OCI-LY3 (cell line): Measurements from ENCODE around the gene SPATA32.

Experiments used
- H2AFZ ChIP-seq: fragments of 200-600, 300-600 bp; shearing (Covaris generic); 2 replicates; pipeline ENCODE4 v1.6.0; 2014; ENCODE audit warnings: antibody characterized with exemption, low read depth, low read length
- H3K27ac ChIP-seq: fragments of 200-600, 300-600 bp; sonication (generic); 2 replicates; pipeline ENCODE4 v1.5.1; 2014; ENCODE audit warnings: mild to moderate bottlenecking, low read length, moderate library complexity, mixed read lengths
- H3K27me3 ChIP-seq: fragments of 200-600, 300-600 bp; sonication (generic); 2 replicates; pipeline ENCODE4 v1.6.1; 2014; ENCODE audit warnings: low read depth, low read length, mixed read lengths
- H3K36me3 ChIP-seq: fragments of 200-600, 300-600 bp; sonication (generic); replicated peaks from 2 replicates; pipeline ENCODE3; 2014; ENCODE audit warnings: low read depth, low read length, mixed read lengths
- H3K4me1 ChIP-seq: fragments of 300-600, 200-600 bp; sonication (generic); 2 replicates; pipeline ENCODE4 v1.6.1; 2014; ENCODE audit warnings: low read length, mixed read lengths
- H3K4me2 ChIP-seq: fragments of 200-600, 300-600 bp; sonication (generic); 2 replicates; pipeline ENCODE4 v1.6.1; 2014; ENCODE audit warnings: low read length, mixed read lengths
- H3K4me3 ChIP-seq: fragments of 300-600, 200-600 bp; sonication (generic); 2 replicates; pipeline ENCODE4 v1.5.1; 2014; ENCODE audit warnings: antibody characterized with exemption, mild to moderate bottlenecking, low read length, moderate library complexity
- H3K79me2 ChIP-seq: fragments of 300-600, 200-600 bp; shearing (Covaris generic); 2 replicates; pipeline ENCODE4 v1.6.1; 2014; ENCODE audit warnings: mild to moderate bottlenecking, low read length, mixed read lengths
- H3K9ac ChIP-seq: fragments of 300-600, 200-600 bp; shearing (Covaris generic); 2 replicates; pipeline ENCODE4 v1.6.0; 2014; ENCODE audit warnings: mild to moderate bottlenecking, low read length, moderate library complexity
- H3K9me3 ChIP-seq: fragments of 200-600, 300-600 bp; shearing (Covaris generic); 2 replicates; pipeline ENCODE4 v1.6.1; 2014; ENCODE audit warnings: low read length, mixed read lengths; ENCODE audit not compliant: insufficient read depth
- H4K20me1 ChIP-seq: fragments of 200-600, 300-600 bp; sonication (generic); 2 replicates; pipeline ENCODE4 v1.6.1; 2016; ENCODE audit warnings: low read length, mixed read lengths; ENCODE audit not compliant: insufficient read depth
- CTCF ChIP-seq: fragments of 200-600, 300-600 bp; sonication (generic); IDR thresholded peaks from 2 replicates; pipeline ENCODE4 v1.5.1; 2014; ENCODE audit warnings: antibody characterized with exemption, low read length, low read depth
- EZH2phosphoT487 ChIP-seq: fragments of 200-600 bp; shearing (Covaris generic); IDR thresholded peaks from 2 replicates; pipeline ENCODE4 v1.6.1; 2018; ENCODE audit warnings: antibody characterized with exemption, mixed run types, low read depth

SPATA32 gene

GRCh38 chr17:45246338-45246737 is 15.6 kb downstream of the SPATA32 start:
- H3K79me2 ChIP-seq: peaks cover 7% of the 10 kb centered on the region; the same call in 1 of the 2 replicates
- no peak overlapping the region for H2AFZ ChIP-seq
- peak overlapping the region; percentile 92; the same call in 1 of the 2 replicates for H3K4me2 ChIP-seq
- no peak for TF ChIP-seq EZH2phosphoT487
- no peak for TF ChIP-seq CTCF
- H3K27ac ChIP-seq: no peak overlapping the region
- no peak overlapping the region for H3K4me3 ChIP-seq
- peaks cover 7% of the 10 kb centered on the region for H3K36me3 ChIP-seq
- H3K9me3 ChIP-seq: no peaks in the 10 kb centered on the region
- H3K9ac ChIP-seq: no peak overlapping the region
- H4K20me1 ChIP-seq: no peaks in the 10 kb centered on the region
- H3K27me3 ChIP-seq: no peaks in the 10 kb centered on the region
- peaks cover 15% of the 10 kb centered on the region; the same call in 1 of the 2 replicates for H3K4me1 ChIP-seq

- no peak overlapping the region for H3K4me2 ChIP-seq
- H3K4me1 ChIP-seq: peaks cover 15% of the 10 kb centered on the region; the same call in 1 of the 2 replicates
These were observed 16.9 kb downstream of the SPATA32 start for GRCh38 chr17:45244725-45245656.

GRCh38 chr17:45243750-45244149 is 18.1 kb downstream of the SPATA32 start:
- peaks cover 4% of the 10 kb centered on the region; the same call in 1 of the 2 replicates for H3K79me2 ChIP-seq
- peaks cover 12% of the 10 kb centered on the region; the same call in 1 of the 2 replicates for H3K4me1 ChIP-seq
- H3K36me3 ChIP-seq: peaks cover 7% of the 10 kb centered on the region
- no peaks in the 10 kb centered on the region for H4K20me1 ChIP-seq
- no peak overlapping the region for H3K4me2 ChIP-seq
- no peak overlapping the region for H3K4me3 ChIP-seq
- no peak overlapping the region for H2AFZ ChIP-seq
- H3K9ac ChIP-seq: no peak overlapping the region
- no peaks in the 10 kb centered on the region for H3K9me3 ChIP-seq
- no peaks in the 10 kb centered on the region for H3K27me3 ChIP-seq
- no peak overlapping the region for H3K27ac ChIP-seq
- TF ChIP-seq CTCF: no peak
- TF ChIP-seq EZH2phosphoT487: no peak

More at GRCh38 chr17:45244725-45245656, 16.9 kb downstream of the SPATA32 start:
- Histone ChIP-seq H3K27ac (no peak overlapping the region), H3K4me3 (no peak overlapping the region), H3K27me3 (no peaks in the 10 kb centered on the region), H3K9me3 (no peaks in the 10 kb centered on the region), H3K36me3 (peaks cover 7% of the 10 kb centered on the region), H2AFZ (no peak overlapping the region), H3K79me2 (peaks cover 7% of the 10 kb centered on the region; the same call in 1 of the 2 replicates), H4K20me1 (no peaks in the 10 kb centered on the region), H3K9ac (no peak overlapping the region)
- TF ChIP-seq CTCF (no peak), EZH2phosphoT487 (no peak)

GRCh38 chr17:45242029-45242414 is 19.9 kb downstream of the SPATA32 start:
- TF ChIP-seq CTCF (no peak), EZH2phosphoT487 (no peak)
- H4K20me1 ChIP-seq: no peaks in the 10 kb centered on the region
- no peak overlapping the region for H3K4me3 ChIP-seq
- H3K27ac ChIP-seq: no peak overlapping the region
- H2AFZ ChIP-seq: no peak overlapping the region
- H3K79me2 ChIP-seq: no peaks in the 10 kb centered on the region
- no peak overlapping the region for H3K4me2 ChIP-seq
- H3K9ac ChIP-seq: no peak overlapping the region
- no peaks in the 10 kb centered on the region for H3K27me3 ChIP-seq
- no peaks in the 10 kb centered on the region for H3K9me3 ChIP-seq
- peaks cover 17% of the 10 kb centered on the region for H3K36me3 ChIP-seq
- peaks cover 7% of the 10 kb centered on the region; the same call in 1 of the 2 replicates for H3K4me1 ChIP-seq
